Thoracic aorta (tissue), 2 donors: ENCODE results near the gene USP9Y. TPM values are rescaled to one million over a fixed set of nuclear protein-coding genes. Genes with fewer than 3 reads are reported as not detected.

ENCODE experiments used
- ATAC-seq: fragments of 150-250 bp; one replicate; pipeline ENCODE4 v1.8.0; 2017; ENCODE audit warnings: low read depth; ENCODE audit not compliant: insufficient number of reproducible peaks, low FRiP score
- DNase-seq: peaks from one replicate; pipeline ENCODE4 v3.0.0-alpha.2; 2020; ENCODE audit warnings: low spot score
- H3K27ac ChIP-seq, 2 donors: fragments of 200-600 bp; sonication (generic); 1 replicate in 1 of 2; 2 replicates in 1 of 2; pipeline ENCODE4 v1.5.1; 2016; ENCODE audit warnings: mild to moderate bottlenecking in 2 of 2, moderate library complexity in 2 of 2
- H3K27me3 ChIP-seq: fragments of 200-600 bp; sonication (generic); replicated peaks from 2 replicates; pipeline ENCODE4 v1.6.0; 2016; ENCODE audit warnings: mild to moderate bottlenecking; ENCODE audit not compliant: insufficient read depth
- H3K36me3 ChIP-seq: fragments of 200-600 bp; sonication (generic); one replicate; pipeline ENCODE4 v1.5.1; 2016
- H3K4me1 ChIP-seq, 2 donors: fragments of 200-600 bp; sonication (generic); 1 replicate in 1 of 2; 2 replicates in 1 of 2; pipeline versions ENCODE4 v1.5.1 to v1.6.0; 2016; ENCODE audit warnings: low read depth in 2 of 2, mild to moderate bottlenecking in 1 of 2; ENCODE audit not compliant: control insufficient read depth in 1 of 2
- H3K4me3 ChIP-seq: fragments of 200-600 bp; sonication (generic); 2 replicates; pipeline ENCODE4 v1.5.1; 2016; ENCODE audit warnings: mild to moderate bottlenecking
- H3K9me3 ChIP-seq: fragments of 200-600 bp; sonication (generic); 2 replicates; pipeline ENCODE4 v1.5.1; 2016
- total RNA-seq, 2 donors: library from RNA; depleted of rRNA; stranded (reverse); fragments of >200 nt; gene quantifications; one replicate each; pipeline versions ENCODE4 v1.1.0 to v1.2.3, GENCODE V29; 2016
- TF ChIP-seq, protein P1 (sequence below): fragments of 200-600 bp; sonication (generic); IDR thresholded peaks from one replicate; pipeline ENCODE4 v1.5.1; 2019; ENCODE audit warnings: antibody characterized with exemption

Gene USP9Y
- total RNA-seq, 2 donors from 2014 or later, result 22.2 to 34.4 TPM

DNA sequence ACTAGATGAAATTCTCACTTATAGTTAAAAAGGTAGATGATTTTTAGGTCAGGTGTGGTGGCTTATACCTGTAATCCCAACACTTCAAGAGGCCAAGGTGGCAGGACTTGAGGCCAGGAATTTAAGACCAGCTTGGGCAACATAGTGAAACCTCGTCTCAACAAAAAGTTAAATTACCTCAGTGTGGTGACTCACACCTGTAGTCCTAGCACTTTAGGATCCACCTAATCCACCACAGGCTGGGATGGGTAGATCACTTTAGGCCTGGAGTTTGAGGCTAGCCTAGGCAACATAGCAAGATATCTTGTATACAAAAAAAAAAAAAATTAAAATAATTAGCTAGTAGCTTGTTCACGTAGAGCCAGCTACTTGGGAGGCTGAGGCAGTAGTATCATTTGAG lies 140.3 kb downstream of the USP9Y start:
- no peaks in the 10 kb centered on the region for H3K9me3 ChIP-seq
- H3K27ac ChIP-seq, result no peak overlapping the region
- TF ChIP-seq, protein P1, sequence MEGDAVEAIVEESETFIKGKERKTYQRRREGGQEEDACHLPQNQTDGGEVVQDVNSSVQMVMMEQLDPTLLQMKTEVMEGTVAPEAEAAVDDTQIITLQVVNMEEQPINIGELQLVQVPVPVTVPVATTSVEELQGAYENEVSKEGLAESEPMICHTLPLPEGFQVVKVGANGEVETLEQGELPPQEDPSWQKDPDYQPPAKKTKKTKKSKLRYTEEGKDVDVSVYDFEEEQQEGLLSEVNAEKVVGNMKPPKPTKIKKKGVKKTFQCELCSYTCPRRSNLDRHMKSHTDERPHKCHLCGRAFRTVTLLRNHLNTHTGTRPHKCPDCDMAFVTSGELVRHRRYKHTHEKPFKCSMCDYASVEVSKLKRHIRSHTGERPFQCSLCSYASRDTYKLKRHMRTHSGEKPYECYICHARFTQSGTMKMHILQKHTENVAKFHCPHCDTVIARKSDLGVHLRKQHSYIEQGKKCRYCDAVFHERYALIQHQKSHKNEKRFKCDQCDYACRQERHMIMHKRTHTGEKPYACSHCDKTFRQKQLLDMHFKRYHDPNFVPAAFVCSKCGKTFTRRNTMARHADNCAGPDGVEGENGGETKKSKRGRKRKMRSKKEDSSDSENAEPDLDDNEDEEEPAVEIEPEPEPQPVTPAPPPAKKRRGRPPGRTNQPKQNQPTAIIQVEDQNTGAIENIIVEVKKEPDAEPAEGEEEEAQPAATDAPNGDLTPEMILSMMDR, result no peak
- H3K27me3 ChIP-seq, result no peaks in the 10 kb centered on the region
- no peaks in the 10 kb centered on the region for H3K36me3 ChIP-seq
- no peaks in the 10 kb centered on the region for H3K4me1 ChIP-seq
- ATAC-seq (no peak), DNase-seq (no peak)
- H3K4me3 ChIP-seq, result no peak overlapping the region

DNA sequence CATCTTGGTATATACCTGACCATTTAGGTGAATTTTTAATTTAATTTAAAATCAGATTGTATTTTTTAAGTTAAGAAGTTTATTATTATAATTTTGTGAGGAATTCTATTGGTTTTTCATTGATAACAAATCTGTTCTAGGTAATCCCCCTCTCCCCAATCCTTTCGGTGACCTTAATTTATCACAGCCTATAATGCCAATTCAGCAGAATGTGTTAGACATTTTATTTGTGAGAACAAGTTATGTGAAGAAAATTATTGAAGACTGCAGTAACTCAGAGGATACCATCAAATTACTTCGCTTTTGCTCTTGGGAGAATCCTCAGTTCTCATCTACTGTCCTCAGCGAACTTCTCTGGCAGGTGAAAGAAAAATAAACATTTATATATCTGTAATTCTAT lies 145.8 kb downstream of the USP9Y start:
- peaks cover 8% of the 10 kb centered on the region for H3K36me3 ChIP-seq
- ATAC-seq (no peak), DNase-seq (no peak)
- no peak overlapping the region for H3K4me3 ChIP-seq
- H3K27ac ChIP-seq, result no peak overlapping the region
- no peaks in the 10 kb centered on the region for H3K27me3 ChIP-seq
- no peaks in the 10 kb centered on the region for H3K9me3 ChIP-seq
- no peaks in the 10 kb centered on the region for H3K4me1 ChIP-seq
- TF ChIP-seq, protein P1, result no peak

DNA sequence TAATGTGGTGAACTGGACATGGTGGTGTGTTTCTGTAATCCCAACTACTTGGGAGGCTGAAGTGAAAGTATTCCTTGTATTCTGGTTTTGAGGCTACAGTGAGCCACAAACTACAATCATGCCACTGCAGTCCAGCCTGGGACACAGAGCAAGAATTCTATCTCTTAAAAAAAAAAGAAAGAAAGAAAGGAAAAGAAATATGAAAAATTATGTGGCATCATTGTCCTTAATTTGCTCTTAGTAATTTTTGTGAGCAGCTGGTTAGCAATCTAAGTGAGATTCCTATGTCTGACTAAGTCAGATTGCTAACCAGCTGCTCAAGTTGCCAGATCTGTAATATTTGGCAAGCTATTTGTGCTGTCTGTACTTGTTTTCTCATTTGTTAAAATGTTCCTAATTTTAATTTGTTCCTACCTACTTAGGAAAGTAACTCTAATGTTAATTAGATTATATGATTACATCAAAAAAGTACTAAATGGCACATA lies 154.8 kb downstream of the USP9Y start:
- Histone ChIP-seq H3K36me3 (no peaks in the 10 kb centered on the region), H3K9me3 (no peaks in the 10 kb centered on the region), H3K27ac (no peak overlapping the region), H3K4me1 (no peaks in the 10 kb centered on the region), H3K4me3 (no peak overlapping the region), H3K27me3 (no peaks in the 10 kb centered on the region)
- DNase-seq (no peak), ATAC-seq (no peak)
- TF ChIP-seq, protein P1, result no peak

DNA sequence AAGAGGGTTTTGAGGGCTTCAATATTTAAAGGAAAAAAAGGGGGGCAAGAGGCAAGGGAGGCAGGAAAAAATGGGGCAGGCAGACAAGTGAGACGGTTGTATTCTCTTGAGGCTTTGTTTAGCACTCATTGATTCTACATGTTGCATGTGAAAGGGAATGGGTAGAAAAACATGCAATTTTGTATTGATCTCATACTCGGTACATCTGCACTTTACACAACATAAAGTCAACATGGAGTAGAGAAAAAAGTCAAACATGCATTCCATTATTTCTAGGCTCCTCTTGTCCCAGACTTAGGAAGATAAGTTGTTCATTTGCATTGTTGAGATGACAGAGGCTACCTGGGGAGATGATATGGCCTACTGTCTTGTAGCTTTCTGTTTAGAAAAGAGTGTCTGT lies 166.9 kb downstream of the USP9Y start:
- H3K27ac ChIP-seq, result no peak overlapping the region
- no peaks in the 10 kb centered on the region for H3K36me3 ChIP-seq
- H3K9me3 ChIP-seq, result no peaks in the 10 kb centered on the region
- DNase-seq (no peak), ATAC-seq (no peak)
- H3K27me3 ChIP-seq, result no peaks in the 10 kb centered on the region
- H3K4me3 ChIP-seq, result no peak overlapping the region
- TF ChIP-seq, protein P1, result no peak
- H3K4me1 ChIP-seq, result no peaks in the 10 kb centered on the region

- DNase-seq (no peak), ATAC-seq (no peak)
- H3K9me3 ChIP-seq, result no peaks in the 10 kb centered on the region
- H3K27me3 ChIP-seq, result no peaks in the 10 kb centered on the region
- H3K36me3 ChIP-seq, result no peaks in the 10 kb centered on the region
- no peaks in the 10 kb centered on the region for H3K4me1 ChIP-seq
- H3K4me3 ChIP-seq, result no peak overlapping the region
- TF ChIP-seq, protein P1, result no peak
- no peak overlapping the region for H3K27ac ChIP-seq
Observed at GRCh38 chrY:12896973-12897372, 195.9 kb downstream of the USP9Y start.
